NCI-H187 treated with DMSO at 0.1 percent for 48 hours (cell line): ENCODE data around the gene ANKRD23.
A peak's percentile ranks its signal among the peaks of the same experiment; 100 is the strongest.
"Not testable (repeated sequence)": the region's sequence is repeated elsewhere in the genome, so short reads cannot be mapped to it uniquely, and the experiment has no call there.

Source experiments
- DNase-seq: peaks from one replicate; lab custom pipeline; 2025; lab: John Stamatoyannopoulos, UW

The ANKRD23 gene

GRCh38 chr2:96815326-96816126, 28.3 kb downstream of the ANKRD23 start:
- no peak for DNase-seq

GRCh38 chr2:96813656-96814055, 30.2 kb downstream of the ANKRD23 start:
- no peak for DNase-seq

GRCh38 chr2:96811917-96812316, 31.9 kb downstream of the ANKRD23 start:
- no peak for DNase-seq

- DNase-seq, result no peak
Measured at GRCh38 chr2:96810783-96811192, 33.0 kb downstream of the ANKRD23 start.

- no peak for DNase-seq
Measured at GRCh38 chr2:96809951-96810782, 33.7 kb downstream of the ANKRD23 start.

GRCh38 chr2:96809216-96809882, 34.5 kb downstream of the ANKRD23 start:
- DNase-seq, result no peak

- no peak for DNase-seq
Measured at GRCh38 chr2:96808176-96808837, 35.5 kb downstream of the ANKRD23 start.

- DNase-seq, result no peak
Measured at GRCh38 chr2:96807127-96807471, 36.7 kb downstream of the ANKRD23 start.

- DNase-seq, result no peak
Measured at GRCh38 chr2:96806468-96807126, 37.2 kb downstream of the ANKRD23 start.

GRCh38 chr2:96805946-96806345, 37.9 kb downstream of the ANKRD23 start:
- not testable (repeated sequence) for DNase-seq

GRCh38 chr2:96804986-96805385, 38.8 kb downstream of the ANKRD23 start:
- DNase-seq, result no peak

GRCh38 chr2:96802721-96803120, 41.1 kb downstream of the ANKRD23 start:
- DNase-seq, result no peak

GRCh38 chr2:96801786-96802595, 41.8 kb downstream of the ANKRD23 start:
- DNase-seq, result no peak

GRCh38 chr2:96801005-96801785, 42.6 kb downstream of the ANKRD23 start:
- DNase-seq, result no peak

GRCh38 chr2:96800061-96801004, 43.5 kb downstream of the ANKRD23 start:
- DNase-seq, result no peak

GRCh38 chr2:96799623-96799935, 44.2 kb downstream of the ANKRD23 start:
- no peak for DNase-seq

GRCh38 chr2:96798733-96799622, 44.8 kb downstream of the ANKRD23 start:
- DNase-seq, result peak; percentile 9

- no peak for DNase-seq
Measured at GRCh38 chr2:96797066-96797625, 46.7 kb downstream of the ANKRD23 start.
